T-helper 17 cell (primary cell): ENCODE results near the gene PI4KA. TPM values are rescaled to one million over a fixed set of nuclear protein-coding genes. Genes with fewer than 3 reads are reported as not detected.
A peak's percentile ranks its signal among the peaks of the same experiment; 100 is the strongest.
"Not testable (repeated sequence)": the region's sequence is repeated elsewhere in the genome, so short reads cannot be mapped to it uniquely, and the experiment has no call there.

ENCODE experiments used
- ATAC-seq: fragments of 150-1000 bp; cut with Tn5 transposase; 2 replicates; pipeline ENCODE4 v1.10.0; 2021; ENCODE audit warnings: mild to moderate bottlenecking, moderate library complexity
- DNase-seq, 3 donors: peaks; one replicate each; pipeline versions ENCODE4 v3.0.0 to v3.0.0-alpha.2; 2020 to 2021
- H3K9me3 ChIP-seq: one replicate; pipeline ENCODE4 v1.7.0; 2013; ENCODE audit warnings: low read length, mild to moderate bottlenecking; ENCODE audit not compliant: control insufficient read depth, poor library complexity, severe bottlenecking
- H3K27ac Mint-ChIP-seq: one replicate; pipeline ENCODE4 v1.8.0; 2022; ENCODE audit warnings: mild to moderate bottlenecking, moderate library complexity, mixed read lengths
- H3K27me3 Mint-ChIP-seq: one replicate; pipeline ENCODE4 v1.8.0; 2022; ENCODE audit warnings: mixed read lengths
- H3K36me3 Mint-ChIP-seq: one replicate; pipeline ENCODE4 v1.8.0; 2022; ENCODE audit warnings: low read depth, mixed read lengths
- H3K4me1 Mint-ChIP-seq: one replicate; pipeline ENCODE4 v1.8.0; 2022; ENCODE audit warnings: mild to moderate bottlenecking, mixed read lengths
- H3K4me3 Mint-ChIP-seq: one replicate; pipeline ENCODE4 v1.8.0; 2022; ENCODE audit warnings: mild to moderate bottlenecking, moderate library complexity, mixed read lengths
- total RNA-seq, 4 donors: library from RNA in 2 of 4; stranded (reverse) in 2 of 4; gene quantifications; one replicate each; pipeline ENCODE4 v1.2.3 and lab custom pipeline; 2022 to 2026

PI4KA gene
- total RNA-seq, 2 donors from 2014 or later, result 159 to 160 TPM

- Mint-ChIP-seq H3K36me3 (no peaks in the 10 kb centered on the region), H3K4me1 (peaks cover 1% of the 10 kb centered on the region), H3K27ac (no peak overlapping the region), H3K4me3 (no peak overlapping the region), H3K27me3 (no peaks in the 10 kb centered on the region)
- H3K9me3 ChIP-seq, result no peaks in the 10 kb centered on the region
- no peak for ATAC-seq
- DNase-seq, result no peak
Observed at GRCh38 chr22:20774882-20775281, 83.7 kb downstream of the PI4KA start.

GRCh38 chr22:20773793-20774212, 84.8 kb downstream of the PI4KA start, which contains the start of gene SERPIND1:
TSS of gene SERPIND1 (plus strand) at chr22:20774113. CDS start at chr22:20779313, 5,200 bp downstream.
- no peaks in the 10 kb centered on the region for H3K36me3 Mint-ChIP-seq
- DNase-seq (no peak), ATAC-seq (no peak)
- no peak within 1 kb of the TSS for H3K4me3 Mint-ChIP-seq
- H3K9me3 ChIP-seq, result no peaks in the 10 kb centered on the region
- H3K4me1 Mint-ChIP-seq, result peaks cover 7% of the 10 kb centered on the region
- no peak within 1 kb of the TSS for H3K27ac Mint-ChIP-seq
- no peaks in the 10 kb centered on the region for H3K27me3 Mint-ChIP-seq

- Mint-ChIP-seq H3K36me3 (no peaks in the 10 kb centered on the region), H3K27ac (no peak overlapping the region), H3K4me1 (peaks cover 11% of the 10 kb centered on the region)
Observed at GRCh38 chr22:20771918-20772625, 86.5 kb downstream of the PI4KA start.

GRCh38 chr22:20769496-20769826, 89.2 kb downstream of the PI4KA start:
- H3K27ac Mint-ChIP-seq, H3K27me3 Mint-ChIP-seq, H3K4me3 Mint-ChIP-seq, H3K9me3 ChIP-seq, DNase-seq, H3K36me3 Mint-ChIP-seq, ATAC-seq: not testable (repeated sequence)
- H3K4me1 Mint-ChIP-seq, result peaks cover 11% of the 10 kb centered on the region

More at GRCh38 chr22:20771918-20772625, 86.5 kb downstream of the PI4KA start:
- no peak for ATAC-seq
- H3K9me3 ChIP-seq, result no peaks in the 10 kb centered on the region
- no peaks in the 10 kb centered on the region for H3K27me3 Mint-ChIP-seq
- no peak overlapping the region for H3K4me3 Mint-ChIP-seq
- no peak for DNase-seq

- H3K9me3 ChIP-seq, result no peaks in the 10 kb centered on the region
- Mint-ChIP-seq H3K4me1 (peaks cover 14% of the 10 kb centered on the region), H3K36me3 (peaks cover 8% of the 10 kb centered on the region), H3K4me3 (no peak overlapping the region), H3K27me3 (no peaks in the 10 kb centered on the region), H3K27ac (no peak overlapping the region)
- no peak for DNase-seq
- no peak for ATAC-seq
Observed at GRCh38 chr22:20766530-20766929, 92.1 kb downstream of the PI4KA start.

GRCh38 chr22:20765938-20766337, 92.7 kb downstream of the PI4KA start:
- H3K4me3 Mint-ChIP-seq, result no peak overlapping the region
- DNase-seq, result no peak
- H3K36me3 Mint-ChIP-seq, result peaks cover 8% of the 10 kb centered on the region
- no peaks in the 10 kb centered on the region for H3K27me3 Mint-ChIP-seq
- no peak for ATAC-seq
- no peaks in the 10 kb centered on the region for H3K9me3 ChIP-seq
- peak overlapping the region; percentile 21 for H3K27ac Mint-ChIP-seq
- H3K4me1 Mint-ChIP-seq, result peaks cover 14% of the 10 kb centered on the region

- Mint-ChIP-seq H3K27ac (peak overlapping the region; percentile 56), H3K4me3 (no peak overlapping the region), H3K36me3 (peaks cover 9% of the 10 kb centered on the region), H3K27me3 (no peaks in the 10 kb centered on the region), H3K4me1 (peaks cover 11% of the 10 kb centered on the region)
- H3K9me3 ChIP-seq, result no peaks in the 10 kb centered on the region
- no peak for ATAC-seq
- no peak for DNase-seq
Observed at GRCh38 chr22:20764729-20765128, 93.9 kb downstream of the PI4KA start.

- DNase-seq (no peak), ATAC-seq (no peak)
- peaks cover 10% of the 10 kb centered on the region for H3K4me1 Mint-ChIP-seq
- H3K27me3 Mint-ChIP-seq, result no peaks in the 10 kb centered on the region
- H3K36me3 Mint-ChIP-seq, result peaks cover 9% of the 10 kb centered on the region
- peak overlapping the region; percentile 56 for H3K27ac Mint-ChIP-seq
- H3K9me3 ChIP-seq, result no peaks in the 10 kb centered on the region
- H3K4me3 Mint-ChIP-seq, result no peak overlapping the region
Observed at GRCh38 chr22:20764471-20764720, 94.2 kb downstream of the PI4KA start.

- Mint-ChIP-seq H3K27ac (peak overlapping the region; percentile 56), H3K36me3 (peaks cover 9% of the 10 kb centered on the region), H3K27me3 (no peaks in the 10 kb centered on the region), H3K4me1 (peaks cover 7% of the 10 kb centered on the region), H3K4me3 (no peak overlapping the region)
- ATAC-seq (no peak), DNase-seq (no peak)
- H3K9me3 ChIP-seq, result no peaks in the 10 kb centered on the region
Observed at GRCh38 chr22:20763630-20764470, 94.8 kb downstream of the PI4KA start.

GRCh38 chr22:20762233-20762796, 96.3 kb downstream of the PI4KA start:
- ATAC-seq, result no peak
- H3K4me1 Mint-ChIP-seq, result peaks cover 3% of the 10 kb centered on the region
- no peak for DNase-seq
- no peaks in the 10 kb centered on the region for H3K27me3 Mint-ChIP-seq
- no peak overlapping the region for H3K4me3 Mint-ChIP-seq
- H3K9me3 ChIP-seq, result no peaks in the 10 kb centered on the region
- no peak overlapping the region for H3K27ac Mint-ChIP-seq
- H3K36me3 Mint-ChIP-seq, result peaks cover 9% of the 10 kb centered on the region

GRCh38 chr22:20761536-20761935, 97.1 kb downstream of the PI4KA start:
- peaks cover 9% of the 10 kb centered on the region for H3K36me3 Mint-ChIP-seq
- no peak for ATAC-seq

GRCh38 chr22:20760084-20760483, 98.5 kb downstream of the PI4KA start:
- Mint-ChIP-seq H3K27ac (peak overlapping the region; percentile 27), H3K4me1 (peaks cover 3% of the 10 kb centered on the region), H3K27me3 (no peaks in the 10 kb centered on the region), H3K36me3 (peaks cover 9% of the 10 kb centered on the region), H3K4me3 (no peak overlapping the region)
- DNase-seq, result no peak
- no peaks in the 10 kb centered on the region for H3K9me3 ChIP-seq
- no peak for ATAC-seq

More at GRCh38 chr22:20761536-20761935, 97.1 kb downstream of the PI4KA start:
- H3K27me3 Mint-ChIP-seq, result no peaks in the 10 kb centered on the region
- H3K4me3 Mint-ChIP-seq, result no peak overlapping the region
- peaks cover 3% of the 10 kb centered on the region for H3K4me1 Mint-ChIP-seq
- H3K27ac Mint-ChIP-seq, result no peak overlapping the region
- no peak for DNase-seq
- no peaks in the 10 kb centered on the region for H3K9me3 ChIP-seq

- Mint-ChIP-seq H3K27ac (no peak overlapping the region), H3K36me3 (peaks cover 2% of the 10 kb centered on the region), H3K27me3 (no peaks in the 10 kb centered on the region), H3K4me1 (no peaks in the 10 kb centered on the region), H3K4me3 (no peak overlapping the region)
- no peak for DNase-seq
- H3K9me3 ChIP-seq, result no peaks in the 10 kb centered on the region
- ATAC-seq, result no peak
Observed at GRCh38 chr22:20758688-20759087, 99.9 kb downstream of the PI4KA start.
